Panc1 (cell line): Measurements from ENCODE around the gene LGALS14. TPM values are rescaled to one million over a fixed set of nuclear protein-coding genes. Genes with fewer than 3 reads are reported as not detected.

Source experiments
- ATAC-seq: fragments of 200-7000 bp; cut with Tn5 transposase; 2 replicates; pipeline ENCODE4 v1.9.1; 2020; ENCODE audit warnings: mild to moderate bottlenecking, moderate library complexity
- BruUV-seq: library from RNA; stranded (reverse); fragments of 400-500 nt; replicated peaks from 2 replicates; lab custom pipeline; 2021; lab: Mats Ljungman, UMichigan
- CTCF ChIA-PET: fragments of 300-600 bp; sonication (Branson Sonifier 250); formaldehyde crosslinking; loops from one replicate; lab custom pipeline; 2022; ENCODE audit warnings: antibody characterized with exemption; lab: Charles Lee
- POLR2A ChIA-PET: fragments of 300-600 bp; sonication (Branson Sonifier 250); formaldehyde crosslinking; loops from one replicate; lab custom pipeline; 2022; ENCODE audit warnings: antibody characterized with exemption; lab: Charles Lee
- DNase-seq: peaks from one replicate; pipeline ENCODE4 v3.0.0-alpha.2; 2010; ENCODE audit warnings: low read depth, low spot score
- H3K27ac ChIP-seq: 2 replicates; pipeline ENCODE4 v1.5.1; 2011; ENCODE audit warnings: mild to moderate bottlenecking, low read length, inconsistent platforms
- H3K27me3 ChIP-seq: fragments of 200-500 bp; sonication (Bioruptor generic); 2 replicates; pipeline ENCODE4 v1.6.0; 2014; ENCODE audit warnings: low read length, inconsistent platforms; ENCODE audit not compliant: control insufficient read depth, insufficient read depth
- H3K36me3 ChIP-seq: fragments of 200-500 bp; sonication (Bioruptor generic); 2 replicates; pipeline ENCODE4 v1.5.1; 2014; ENCODE audit warnings: inconsistent platforms, mild to moderate bottlenecking, low read length, moderate library complexity; ENCODE audit not compliant: control insufficient read depth, insufficient read depth
- H3K4me1 ChIP-seq: 2 replicates; pipeline ENCODE4 v1.5.1; 2011; ENCODE audit warnings: inconsistent platforms, mild to moderate bottlenecking, low read length, moderate library complexity; ENCODE audit not compliant: control insufficient read depth, insufficient read depth
- H3K4me3 ChIP-seq, 2 experiments: 2 replicates each; pipeline ENCODE4 v1.5.1; 2011 to 2012; ENCODE audit warnings: low read depth in 2 of 2, low read length in 2 of 2, mild to moderate bottlenecking in 2 of 2, inconsistent platforms in 1 of 2, moderate library complexity in 1 of 2
- H3K9me3 ChIP-seq: fragments of 200-500 bp; sonication (Bioruptor generic); 2 replicates; pipeline ENCODE4 v1.5.1; 2014; ENCODE audit warnings: low read depth, mild to moderate bottlenecking, inconsistent platforms, low read length, moderate library complexity; ENCODE audit not compliant: control insufficient read depth, insufficient read depth
- CTCF ChIP-seq: fragments of 450-650 bp; IDR thresholded peaks from 2 replicates; pipeline ENCODE4 v1.5.1; 2017; ENCODE audit warnings: mild to moderate bottlenecking
- POLR2AphosphoS5 ChIP-seq: IDR thresholded peaks from 2 replicates; pipeline ENCODE4 v1.6.1; 2012; ENCODE audit warnings: mild to moderate bottlenecking, low read depth, low read length, moderate library complexity
- REST ChIP-seq, 2 experiments: IDR thresholded peaks; 2 replicates each; pipeline ENCODE4 v1.6.1; 2011 to 2012; ENCODE audit warnings: low read depth in 2 of 2, control low read depth in 1 of 2, low read length in 1 of 2, mild to moderate bottlenecking in 1 of 2, moderate library complexity in 1 of 2; ENCODE audit not compliant: insufficient read depth in 1 of 2
- SIN3A ChIP-seq: IDR thresholded peaks from 2 replicates; pipeline ENCODE4 v1.6.1; 2012; ENCODE audit warnings: low read depth, mild to moderate bottlenecking, low read length, moderate library complexity, borderline replicate concordance; ENCODE audit not compliant: insufficient read depth
- TCF7L2 ChIP-seq: IDR thresholded peaks from 2 replicates; pipeline ENCODE4 v1.6.1; 2011; ENCODE audit warnings: mild to moderate bottlenecking, low read depth, low read length, inconsistent platforms
- in situ Hi-C: cut with HindIII; loops from 2 replicates; pipeline ENCODE4 v1.10.0; 2016; ENCODE audit warnings: low sequenced_read_pairs, low pct_unique_long_range_greater_than_20kb
- intact Hi-C: fragments of 100-400 bp; cut with micrococcal nuclease; formaldehyde crosslinking; loops from one replicate; pipeline ENCODE4 v1.10.0; 2022; ENCODE audit not compliant: unreplicated experiment
- total RNA-seq: library from RNA; stranded (reverse); gene quantifications from one replicate; pipeline ENCODE4 v1.2.1, GENCODE V29; 2021; ENCODE audit not compliant: unreplicated experiment

Gene LGALS14
- total RNA-seq, 1 experiment from 2014 or later: not detected

- H3K4me3 ChIP-seq: no peak overlapping the region
- no peak overlapping the region for H3K27ac ChIP-seq
- intact Hi-C loops (no loop called here), in situ Hi-C loops (loop anchor here (5.0 to 10.0 kb wide), 4 partner anchors 37 to 547 kb away; no protein-coding TSS in a partner anchor)
- ChIA-PET POLR2A (interaction anchor here (0.6 kb wide), 2 partner anchors 189 to 355 kb away, joined by 3 to 14 read pairs; partner anchors contain the start of genes MED29 and PAF1), CTCF (interaction anchor here (0.7 to 2.1 kb wide), 6 partner anchors 19 to 449 kb away, joined by 3 to 9 read pairs (median 4); partner anchors contain the start of gene IFNL1)
- peaks cover 82% of the 10 kb centered on the region for H3K27me3 ChIP-seq
- H3K4me1 ChIP-seq: no peaks in the 10 kb centered on the region
- TF ChIP-seq TCF7L2 (no peak), SIN3A (no peak), POLR2AphosphoS5 (no peak), CTCF (no peak), REST (IDR thresholded peaks at IDR 0.05; ENCODE audit: insufficient read depth in 1 of 2, low read depth in 2 of 2, low read length in 1 of 2) (no peak)
- no TSS peak for BruUV-seq
- no peaks in the 10 kb centered on the region for H3K36me3 ChIP-seq
- DNase-seq (no peak), ATAC-seq (no peak)
- no peaks in the 10 kb centered on the region for H3K9me3 ChIP-seq
Observed at GRCh38 chr19:39745643-39746042, 41.4 kb downstream of the LGALS14 start.

DNA sequence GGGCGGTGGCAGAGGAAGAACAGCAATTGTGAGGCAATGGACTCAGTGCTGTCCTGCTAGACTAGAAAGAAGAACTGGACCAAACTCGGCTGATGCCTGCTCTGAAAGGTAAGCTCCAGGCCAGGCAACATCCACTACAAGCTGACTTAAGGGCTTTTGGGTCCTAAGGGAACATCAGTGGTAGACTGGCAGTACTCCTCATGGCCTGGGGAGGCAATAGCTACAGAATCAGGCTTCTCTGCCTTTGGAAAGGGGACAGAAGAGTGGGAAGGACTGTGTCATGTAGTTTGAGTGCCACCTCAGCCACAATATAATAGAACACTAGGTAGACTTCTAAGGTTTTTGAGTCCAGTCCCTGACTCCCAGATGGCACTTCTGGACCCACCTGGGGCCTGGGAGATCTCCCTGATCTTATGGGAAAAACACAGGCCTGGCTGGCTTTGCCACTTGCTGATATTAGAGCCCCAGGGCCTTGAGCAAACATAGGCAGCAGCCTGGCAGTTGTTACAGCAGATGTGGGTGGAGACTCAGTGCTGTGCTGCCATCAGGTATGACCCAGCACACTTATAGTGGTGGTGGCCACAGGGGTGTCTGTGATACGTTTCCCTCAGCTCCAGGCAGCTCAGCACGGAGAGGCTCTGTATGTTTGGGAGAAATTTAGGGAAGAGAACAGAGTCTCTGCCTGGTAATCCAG is 42.7 kb downstream of the LGALS14 start:
- no peaks in the 10 kb centered on the region for H3K9me3 ChIP-seq
- POLR2A ChIA-PET: interaction anchor here (0.6 to 0.7 kb wide), 3 partner anchors 8 to 250 kb away, joined by 3 to 8 read pairs (median 3); partner anchors contain the start of genes DLL3 and ZNF546
- intact Hi-C loops: no loop called here
- H3K4me3 ChIP-seq: no peak overlapping the region
- in situ Hi-C loops: loop anchor here (5.0 to 10.0 kb wide), 4 partner anchors 35 to 545 kb away; no protein-coding TSS in a partner anchor
- no peak overlapping the region for H3K27ac ChIP-seq
- TF ChIP-seq REST (IDR thresholded peaks at IDR 0.05; ENCODE audit: insufficient read depth in 1 of 2, low read depth in 2 of 2, low read length in 1 of 2) (no peak), SIN3A (no peak), TCF7L2 (no peak), POLR2AphosphoS5 (no peak), CTCF (no peak)
- no TSS peak for BruUV-seq
- ATAC-seq (peak; percentile 83), DNase-seq (no peak)
- CTCF ChIA-PET: interaction anchor here (0.5 to 2.1 kb wide), 6 partner anchors 13 to 284 kb away, joined by 3 to 7 read pairs (median 4); no protein-coding TSS in a partner anchor
- H3K36me3 ChIP-seq: no peaks in the 10 kb centered on the region
- H3K27me3 ChIP-seq: peaks cover 92% of the 10 kb centered on the region
- H3K4me1 ChIP-seq: no peaks in the 10 kb centered on the region
